Stimulated activated CD4-positive, alpha-beta T cell treated with anti-CD3 and anti-CD28 coated beads, Interleukin-15, amount 100 ng/mL, for 48 hours (primary cell): ENCODE measurements around the gene FOS.
A peak's percentile ranks its signal among the peaks of the same experiment; 100 is the strongest.
"Not testable (repeated sequence)": the region's sequence is repeated elsewhere in the genome, so short reads cannot be mapped to it uniquely, and the experiment has no call there.

Source experiments
- DNase-seq, 2 donors: peaks; one replicate each; pipeline ENCODE4 v3.0.0-alpha.2; 2020; ENCODE audit warnings: low read depth in 2 of 2

FOS gene

DNA sequence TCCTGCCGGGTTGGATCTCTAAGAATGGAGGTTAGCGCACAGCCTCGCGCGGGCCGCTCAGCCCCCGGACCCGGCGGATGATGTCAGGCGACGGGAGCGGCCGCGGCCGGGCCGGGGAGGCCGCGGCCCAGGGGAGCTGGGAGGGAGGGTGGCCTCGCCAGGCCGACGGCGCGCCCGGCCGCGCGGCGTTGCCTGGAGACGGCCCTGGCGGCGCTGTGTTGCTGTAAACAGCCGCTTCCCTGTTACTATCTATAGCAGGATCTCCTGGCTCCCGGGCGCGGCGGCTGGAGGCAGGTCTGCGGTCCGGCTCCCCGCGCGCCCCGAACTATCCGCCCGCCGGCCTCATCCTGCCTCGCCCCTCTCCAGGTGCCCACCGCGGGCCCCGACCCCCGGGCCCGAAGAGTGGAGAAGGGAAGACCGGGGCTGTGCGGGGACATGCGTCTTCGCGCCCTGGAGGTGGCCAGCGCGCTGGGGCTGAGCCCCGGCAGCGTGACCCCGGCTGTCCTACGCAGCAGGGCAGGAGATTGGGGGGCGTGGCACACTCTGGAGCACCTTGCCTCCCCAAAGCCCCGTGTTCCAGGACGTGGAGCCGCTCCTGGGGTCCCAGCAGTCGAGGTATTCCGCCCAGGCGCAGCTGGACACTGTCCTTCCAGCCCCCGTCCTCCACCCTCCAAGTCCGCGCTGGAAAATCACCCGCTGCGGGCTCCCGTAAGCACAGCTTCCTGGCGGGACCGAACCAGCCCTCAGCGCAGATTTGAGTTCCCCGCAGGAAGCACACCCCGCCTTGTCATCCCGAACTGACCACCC is 1.4 kb upstream of the FOS start:
- DNase-seq, result no peak

DNA sequence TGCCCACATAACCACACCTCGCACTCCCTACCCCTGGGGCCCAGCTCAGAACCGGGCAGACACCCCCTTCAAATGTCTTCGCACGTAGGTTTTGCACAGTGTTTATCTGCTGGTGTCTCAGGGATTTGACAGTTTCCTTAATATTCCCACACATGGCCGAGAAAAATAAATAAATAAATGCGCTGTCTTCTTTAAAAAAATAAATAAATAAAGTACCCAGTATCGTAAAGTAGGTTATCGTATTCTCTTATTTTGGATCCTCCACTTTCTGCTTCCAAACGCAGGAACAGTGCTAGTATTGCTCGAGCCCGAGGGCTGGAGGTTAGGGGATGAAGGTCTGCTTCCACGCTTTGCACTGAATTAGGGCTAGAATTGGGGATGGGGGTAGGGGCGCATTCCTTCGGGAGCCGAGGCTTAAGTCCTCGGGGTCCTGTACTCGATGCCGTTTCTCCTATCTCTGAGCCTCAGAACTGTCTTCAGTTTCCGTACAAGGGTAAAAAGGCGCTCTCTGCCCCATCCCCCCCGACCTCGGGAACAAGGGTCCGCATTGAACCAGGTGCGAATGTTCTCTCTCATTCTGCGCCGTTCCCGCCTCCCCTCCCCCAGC is 710 bp upstream of the FOS start:
- DNase-seq, result no peak

DNA sequence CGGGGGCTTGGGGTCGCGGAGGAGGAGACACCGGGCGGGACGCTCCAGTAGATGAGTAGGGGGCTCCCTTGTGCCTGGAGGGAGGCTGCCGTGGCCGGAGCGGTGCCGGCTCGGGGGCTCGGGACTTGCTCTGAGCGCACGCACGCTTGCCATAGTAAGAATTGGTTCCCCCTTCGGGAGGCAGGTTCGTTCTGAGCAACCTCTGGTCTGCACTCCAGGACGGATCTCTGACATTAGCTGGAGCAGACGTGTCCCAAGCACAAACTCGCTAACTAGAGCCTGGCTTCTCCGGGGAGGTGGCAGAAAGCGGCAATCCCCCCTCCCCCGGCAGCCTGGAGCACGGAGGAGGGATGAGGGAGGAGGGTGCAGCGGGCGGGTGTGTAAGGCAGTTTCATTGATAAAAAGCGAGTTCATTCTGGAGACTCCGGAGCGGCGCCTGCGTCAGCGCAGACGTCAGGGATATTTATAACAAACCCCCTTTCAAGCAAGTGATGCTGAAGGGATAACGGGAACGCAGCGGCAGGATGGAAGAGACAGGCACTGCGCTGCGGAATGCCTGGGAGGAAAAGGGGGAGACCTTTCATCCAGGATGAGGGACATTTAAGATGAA is 630 bp downstream of the FOS start:
- DNase-seq, result no peak

DNA sequence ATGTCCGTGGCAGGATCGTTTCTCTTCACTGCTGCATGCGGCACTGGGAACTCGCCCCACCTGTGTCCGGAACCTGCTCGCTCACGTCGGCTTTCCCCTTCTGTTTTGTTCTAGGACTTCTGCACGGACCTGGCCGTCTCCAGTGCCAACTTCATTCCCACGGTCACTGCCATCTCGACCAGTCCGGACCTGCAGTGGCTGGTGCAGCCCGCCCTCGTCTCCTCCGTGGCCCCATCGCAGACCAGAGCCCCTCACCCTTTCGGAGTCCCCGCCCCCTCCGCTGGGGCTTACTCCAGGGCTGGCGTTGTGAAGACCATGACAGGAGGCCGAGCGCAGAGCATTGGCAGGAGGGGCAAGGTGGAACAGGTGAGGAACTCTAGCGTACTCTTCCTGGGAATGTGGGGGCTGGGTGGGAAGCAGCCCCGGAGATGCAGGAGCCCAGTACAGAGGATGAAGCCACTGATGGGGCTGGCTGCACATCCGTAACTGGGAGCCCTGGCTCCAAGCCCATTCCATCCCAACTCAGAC is 1.2 kb downstream of the FOS start:
- DNase-seq, result no peak

DNA sequence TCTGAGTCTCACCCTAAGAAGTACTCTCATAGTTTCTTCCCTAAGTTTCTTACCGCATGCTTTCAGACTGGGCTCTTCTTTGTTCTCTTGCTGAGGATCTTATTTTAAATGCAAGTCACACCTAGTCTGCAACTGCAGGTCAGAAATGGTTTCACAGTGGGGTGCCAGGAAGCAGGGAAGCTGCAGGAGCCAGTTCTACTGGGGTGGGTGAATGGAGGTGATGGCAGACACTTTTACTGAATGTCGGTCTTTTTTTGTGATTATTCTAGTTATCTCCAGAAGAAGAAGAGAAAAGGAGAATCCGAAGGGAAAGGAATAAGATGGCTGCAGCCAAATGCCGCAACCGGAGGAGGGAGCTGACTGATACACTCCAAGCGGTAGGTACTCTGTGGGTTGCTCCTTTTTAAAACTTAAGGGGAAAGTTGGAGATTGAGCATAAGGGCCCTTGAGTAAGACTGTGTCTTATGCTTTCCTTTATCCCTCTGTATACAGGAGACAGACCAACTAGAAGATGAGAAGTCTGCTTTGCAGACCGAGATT is 1.7 kb downstream of the FOS start:
- DNase-seq, result no peak

DNA sequence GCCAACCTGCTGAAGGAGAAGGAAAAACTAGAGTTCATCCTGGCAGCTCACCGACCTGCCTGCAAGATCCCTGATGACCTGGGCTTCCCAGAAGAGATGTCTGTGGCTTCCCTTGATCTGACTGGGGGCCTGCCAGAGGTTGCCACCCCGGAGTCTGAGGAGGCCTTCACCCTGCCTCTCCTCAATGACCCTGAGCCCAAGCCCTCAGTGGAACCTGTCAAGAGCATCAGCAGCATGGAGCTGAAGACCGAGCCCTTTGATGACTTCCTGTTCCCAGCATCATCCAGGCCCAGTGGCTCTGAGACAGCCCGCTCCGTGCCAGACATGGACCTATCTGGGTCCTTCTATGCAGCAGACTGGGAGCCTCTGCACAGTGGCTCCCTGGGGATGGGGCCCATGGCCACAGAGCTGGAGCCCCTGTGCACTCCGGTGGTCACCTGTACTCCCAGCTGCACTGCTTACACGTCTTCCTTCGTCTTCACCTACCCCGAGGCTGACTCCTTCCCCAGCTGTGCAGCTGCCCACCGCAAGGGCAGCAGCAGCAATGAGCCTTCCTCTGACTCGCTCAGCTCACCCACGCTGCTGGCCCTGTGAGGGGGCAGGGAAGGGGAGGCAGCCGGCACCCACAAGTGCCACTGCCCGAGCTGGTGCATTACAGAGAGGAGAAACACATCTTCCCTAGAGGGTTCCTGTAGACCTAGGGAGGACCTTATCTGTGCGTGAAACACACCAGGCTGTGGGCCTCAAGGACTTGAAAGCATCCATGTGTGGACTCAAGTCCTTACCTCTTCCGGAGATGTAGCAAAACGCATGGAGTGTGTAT is 2.4 kb downstream of the FOS start:
- no peak for DNase-seq

DNA sequence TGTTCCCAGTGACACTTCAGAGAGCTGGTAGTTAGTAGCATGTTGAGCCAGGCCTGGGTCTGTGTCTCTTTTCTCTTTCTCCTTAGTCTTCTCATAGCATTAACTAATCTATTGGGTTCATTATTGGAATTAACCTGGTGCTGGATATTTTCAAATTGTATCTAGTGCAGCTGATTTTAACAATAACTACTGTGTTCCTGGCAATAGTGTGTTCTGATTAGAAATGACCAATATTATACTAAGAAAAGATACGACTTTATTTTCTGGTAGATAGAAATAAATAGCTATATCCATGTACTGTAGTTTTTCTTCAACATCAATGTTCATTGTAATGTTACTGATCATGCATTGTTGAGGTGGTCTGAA is 3.0 kb downstream of the FOS start:
- no peak for DNase-seq

DNA sequence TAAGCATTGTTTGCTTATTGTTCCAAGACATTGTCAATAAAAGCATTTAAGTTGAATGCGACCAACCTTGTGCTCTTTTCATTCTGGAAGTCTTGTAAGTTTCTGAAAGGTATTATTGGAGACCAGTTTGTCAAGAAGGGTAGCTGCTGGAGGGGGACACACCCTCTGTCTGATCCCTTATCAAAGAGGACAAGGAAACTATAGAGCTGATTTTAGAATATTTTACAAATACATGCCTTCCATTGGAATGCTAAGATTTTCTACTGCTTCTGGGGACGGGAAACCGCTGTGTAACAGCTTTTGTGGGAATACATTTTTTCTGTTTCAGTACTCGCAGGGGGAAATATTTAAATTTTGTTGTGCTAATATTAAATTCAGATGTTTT is 3.5 kb downstream of the FOS start:
- DNase-seq, result no peak

DNA sequence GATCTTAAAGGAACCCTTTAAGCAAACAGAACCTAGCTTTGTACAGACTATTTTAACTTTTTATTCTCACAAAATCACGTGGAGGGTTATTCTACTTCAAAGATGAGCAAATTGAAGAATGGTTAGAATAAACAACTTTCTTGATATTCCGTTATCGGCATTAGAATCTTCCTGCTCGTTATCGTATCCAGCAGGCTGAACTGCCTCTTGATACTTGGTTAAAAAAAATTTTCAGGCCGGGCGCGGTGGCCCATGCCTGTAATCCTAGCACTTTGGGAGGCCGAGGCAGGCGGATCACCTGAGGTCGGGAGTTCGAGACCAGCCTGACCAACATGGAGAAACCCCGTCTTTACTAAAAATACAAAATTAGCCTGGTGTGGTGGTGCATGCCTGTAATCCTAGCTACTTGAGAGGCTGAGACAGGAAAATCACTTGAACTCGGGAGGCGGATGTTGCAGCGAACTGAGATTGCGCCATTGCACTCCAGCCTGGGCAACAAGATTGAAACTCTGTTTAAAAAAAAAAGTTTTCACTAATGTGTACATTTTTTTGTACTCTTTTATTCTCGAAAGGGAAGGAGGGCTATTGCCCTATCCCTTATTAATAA is 4.0 kb downstream of the FOS start:
- not testable (repeated sequence) for DNase-seq

DNA sequence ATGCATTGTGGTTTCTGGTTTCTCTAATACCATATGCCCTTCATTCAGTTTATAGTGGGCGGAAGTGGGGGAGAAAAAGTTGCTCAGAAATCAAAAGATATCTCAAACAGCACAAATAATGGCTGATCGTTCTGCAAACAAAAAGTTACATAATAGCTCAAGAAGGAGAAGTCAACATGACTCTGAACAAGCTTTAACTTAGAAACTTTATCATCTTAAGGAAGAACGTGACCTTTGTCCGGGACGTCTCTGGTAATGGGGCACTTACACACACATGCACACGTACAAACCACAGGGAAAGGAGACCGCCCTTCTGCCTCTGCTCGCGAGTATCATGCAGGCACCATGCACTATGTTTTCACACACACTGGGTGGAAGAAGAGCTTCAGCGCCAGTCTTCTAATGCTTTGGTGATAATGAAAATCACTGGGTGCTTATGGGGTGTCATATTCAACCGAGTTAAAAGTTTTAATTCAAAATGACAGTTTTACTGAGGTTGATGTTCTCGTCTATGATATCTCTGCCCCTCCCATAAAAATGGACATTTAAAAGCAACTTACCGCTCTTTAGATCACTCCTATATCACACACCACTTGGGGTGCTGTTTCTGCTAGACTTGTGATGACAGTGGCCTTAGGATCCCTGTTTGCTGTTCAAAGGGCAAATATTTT is 4.7 kb downstream of the FOS start:
- DNase-seq, result no peak

DNA sequence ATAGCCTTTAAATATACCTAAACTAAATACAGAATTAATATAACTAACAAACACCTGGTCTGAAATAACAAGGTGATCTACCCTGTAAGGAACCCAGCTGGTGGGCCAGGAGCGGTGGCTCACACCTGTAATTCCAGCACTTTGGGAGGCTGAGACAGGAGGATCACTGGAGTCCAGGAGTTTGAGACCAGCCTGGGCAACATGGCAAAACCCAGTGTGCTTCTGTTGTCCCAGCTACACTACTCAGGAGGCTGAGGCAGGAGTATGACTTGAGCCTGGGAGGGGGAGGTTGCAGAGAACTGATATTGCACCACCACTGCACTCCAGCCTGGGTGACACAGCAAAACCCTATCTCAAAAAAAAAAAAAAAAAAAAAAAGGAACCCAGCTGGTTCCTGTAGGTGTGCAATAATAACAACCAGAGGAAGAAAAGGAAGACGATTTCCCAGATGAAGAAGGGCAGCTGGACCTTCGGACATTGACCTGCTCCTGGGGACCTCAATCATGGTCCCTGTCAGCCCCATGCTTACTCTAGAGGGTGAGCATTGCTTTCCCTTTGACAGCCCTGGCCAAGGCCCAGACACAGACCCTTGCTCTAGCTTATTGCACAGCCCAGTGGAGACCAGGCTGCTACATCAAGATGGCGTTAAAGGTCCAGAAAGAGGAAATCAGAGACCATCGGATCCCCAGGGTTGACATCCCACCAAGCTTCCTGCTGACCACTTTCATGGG is 5.4 kb downstream of the FOS start:
- no peak for DNase-seq

DNA sequence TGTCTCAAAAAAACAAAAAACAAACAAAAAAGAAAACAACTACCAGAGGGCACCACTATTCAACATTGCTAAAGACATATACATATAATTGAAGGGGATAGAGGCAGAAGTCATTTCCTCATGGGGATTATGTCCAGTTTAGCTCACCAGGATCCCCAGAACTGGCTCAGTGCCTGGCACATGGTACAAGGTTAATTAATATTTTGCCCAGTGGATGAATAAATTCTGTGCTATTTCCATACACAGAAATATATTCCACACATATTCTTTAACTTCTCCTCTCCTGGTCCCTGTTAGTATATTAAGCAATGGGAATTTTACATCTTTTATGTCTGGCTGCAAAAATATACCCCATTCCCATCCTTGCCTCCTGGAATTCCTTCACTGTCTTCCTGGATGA is 6.7 kb downstream of the FOS start:
- no peak for DNase-seq

DNA sequence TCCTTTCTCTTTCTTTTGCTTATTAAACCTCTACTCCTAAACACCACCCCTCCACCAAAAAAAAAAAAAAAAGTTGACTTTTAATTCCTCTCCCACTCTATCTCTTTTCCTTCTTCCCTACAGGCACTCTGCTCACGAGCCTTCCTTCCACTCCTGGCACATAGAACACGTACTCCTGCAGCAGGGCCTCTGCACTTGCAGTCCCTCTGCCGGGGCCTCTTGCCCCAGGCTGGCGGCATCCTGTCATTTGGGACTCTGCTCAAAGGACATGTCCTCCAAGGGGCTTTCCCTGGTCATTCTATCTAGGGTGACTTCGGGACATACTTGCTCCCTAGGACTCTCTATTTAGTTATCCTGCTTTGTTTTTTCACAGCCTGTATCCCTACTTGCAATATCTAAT is 7.7 kb downstream of the FOS start:
- DNase-seq, result no peak

DNA sequence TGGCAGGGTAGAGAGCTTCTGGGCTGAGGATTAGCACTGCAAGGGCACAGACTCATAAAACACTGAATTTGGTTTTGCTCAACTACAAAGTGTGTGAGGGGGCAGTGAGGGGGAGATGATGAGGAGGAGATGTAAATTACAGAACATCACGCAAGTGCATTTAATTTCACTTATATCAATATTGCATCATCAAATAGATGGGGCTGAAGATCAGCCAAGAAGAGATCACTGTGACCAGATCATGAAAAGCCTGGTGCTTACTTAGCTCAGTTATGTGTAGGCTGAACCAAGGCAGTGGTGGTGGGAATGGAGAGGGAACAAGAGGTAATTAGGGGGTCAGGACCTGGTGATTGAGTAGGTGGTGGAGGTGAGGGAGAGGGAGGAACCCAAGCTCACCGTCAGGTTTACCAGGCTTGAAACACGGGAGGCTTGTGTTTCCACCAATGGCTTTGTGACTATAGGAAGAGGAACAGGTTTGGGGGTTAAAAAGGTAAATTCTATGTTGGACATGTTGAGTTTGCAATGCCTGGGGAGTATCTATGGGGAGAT is 11.3 kb downstream of the FOS start:
- no peak for DNase-seq

DNA sequence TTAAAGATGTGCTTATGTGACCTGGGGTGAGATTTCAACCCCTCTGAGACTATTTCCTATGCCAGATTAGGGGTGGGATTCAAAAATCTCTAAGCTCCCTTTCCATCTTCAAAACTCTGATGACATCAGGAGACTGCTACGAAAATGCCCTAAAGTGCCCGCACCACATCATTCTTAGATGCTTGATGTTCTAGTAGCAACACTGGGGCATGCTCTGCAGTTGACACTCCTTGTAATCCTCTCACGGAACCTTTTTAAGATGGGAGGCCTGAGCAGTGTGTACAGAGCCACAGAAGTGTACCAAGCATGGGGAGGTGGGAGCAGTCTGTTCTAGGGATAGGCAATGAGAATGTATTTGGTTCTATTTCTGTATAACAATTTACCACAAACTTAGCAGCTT is 12.2 kb downstream of the FOS start:
- DNase-seq, result no peak

DNA sequence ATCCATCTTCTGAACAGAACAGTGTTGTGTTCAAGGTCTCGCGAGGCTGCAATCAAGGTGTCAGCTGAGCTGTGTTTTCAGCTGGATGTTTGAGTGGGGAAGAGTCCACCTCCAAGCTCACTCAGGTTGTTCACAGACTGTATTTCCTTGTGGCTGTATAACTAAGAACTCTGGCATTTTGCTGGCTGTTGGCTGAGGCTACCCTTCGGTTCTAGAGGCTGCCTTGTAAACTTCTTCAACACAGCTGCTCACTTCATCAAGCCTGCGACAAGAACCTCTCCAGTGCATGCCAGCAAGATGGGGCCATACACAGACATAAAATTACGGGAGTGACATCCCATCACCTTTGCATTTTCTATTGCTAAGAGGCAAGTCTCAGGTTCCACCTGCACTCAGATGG is 12.7 kb downstream of the FOS start:
- no peak for DNase-seq

DNA sequence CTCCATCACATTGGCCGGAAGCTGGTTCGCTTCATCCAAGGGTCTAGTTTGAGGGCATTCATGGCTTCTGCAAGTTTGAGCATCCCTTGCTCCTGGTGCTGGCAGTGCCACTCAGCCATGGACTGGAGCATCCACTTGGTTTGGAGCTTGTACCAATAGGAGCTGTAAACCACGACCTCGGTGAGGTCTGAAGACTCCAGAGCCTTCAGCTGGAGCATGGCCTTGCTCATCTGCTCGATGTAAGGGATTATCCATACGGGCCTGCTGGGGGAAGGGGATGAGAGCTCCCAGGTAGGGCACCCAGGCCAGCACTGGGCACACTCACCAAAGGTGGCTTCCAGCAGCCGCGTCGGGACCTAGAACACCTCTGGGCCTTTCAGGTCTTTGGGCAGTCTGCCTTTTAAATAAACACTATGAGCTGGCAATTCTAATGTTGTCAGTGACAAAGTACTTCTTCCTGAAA is 13.5 kb downstream of the FOS start:
- no peak for DNase-seq

DNA sequence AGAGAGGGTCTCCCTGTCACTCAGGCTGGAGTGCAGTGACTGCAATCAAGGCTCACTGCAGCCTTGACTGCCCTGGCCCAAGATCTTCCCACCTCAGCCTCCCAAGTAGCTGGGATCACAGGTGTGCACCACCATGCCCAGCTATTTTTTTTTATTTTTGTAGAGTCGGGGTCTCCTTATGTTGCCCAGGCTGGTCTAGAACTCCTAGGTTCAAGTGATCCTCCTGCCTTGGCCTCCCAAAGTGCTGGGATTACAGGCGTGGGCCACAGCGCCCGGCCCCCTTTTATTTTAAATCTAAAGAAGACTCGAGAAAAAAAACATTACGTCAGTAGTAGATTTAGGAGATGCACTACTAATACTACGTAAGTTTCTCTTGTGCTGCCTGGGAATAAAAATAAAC is 14.3 kb downstream of the FOS start:
- DNase-seq, result no peak

DNA sequence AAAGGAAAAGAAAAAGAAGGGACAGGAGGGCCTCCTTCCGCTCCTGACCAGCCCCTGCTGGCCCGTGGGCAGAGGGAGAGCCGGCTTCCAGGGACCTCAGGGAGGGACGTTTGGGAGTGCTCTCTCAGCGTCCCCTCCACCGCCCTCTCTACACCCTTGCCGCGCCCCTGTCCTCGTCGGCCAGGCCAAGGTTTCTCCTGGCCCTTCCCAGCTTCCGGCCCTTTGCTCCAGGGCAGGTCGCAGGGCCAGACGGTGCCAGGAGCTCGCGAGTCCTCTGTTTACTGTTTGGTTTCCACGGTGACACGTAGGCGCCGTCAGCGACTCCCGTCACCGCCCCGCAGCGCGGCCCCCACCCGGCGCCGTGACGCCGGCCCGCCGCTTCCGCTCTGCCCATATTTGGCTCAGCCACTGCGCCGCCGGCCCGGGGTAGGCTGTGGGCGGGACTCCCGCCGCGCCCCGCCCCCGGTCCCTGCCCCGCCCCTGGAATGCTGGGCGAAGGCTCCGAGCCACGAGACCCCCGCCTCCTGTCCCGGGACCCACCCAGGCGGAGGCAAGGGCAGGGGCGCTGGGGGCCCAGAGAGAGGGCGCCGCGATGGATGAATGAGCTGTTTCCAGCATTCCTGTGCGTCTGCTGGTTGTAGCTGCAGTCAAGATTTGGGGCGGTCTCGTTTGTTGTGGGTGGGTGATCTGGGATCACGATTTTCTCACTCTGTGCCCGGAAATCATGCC is 15.5 kb downstream of the FOS start:
- peak; percentile 84 to 93 for DNase-seq
